Lower lobe of right lung (tissue), 2 donors: ENCODE measurements around the gene GPC1. TPM values are rescaled to one million over a fixed set of nuclear protein-coding genes. Genes with fewer than 3 reads are reported as not detected.

Experiments used
- ATAC-seq, 2 donors: fragments of 200-7000 bp; cut with Tn5 transposase; one replicate each; pipeline ENCODE4 v1.9.1; 2020 to 2022; ENCODE audit warnings: mild to moderate bottlenecking in 2 of 2, moderate library complexity in 2 of 2
- DNase-seq: peaks from one replicate; pipeline ENCODE4 v3.0.0-alpha.2; 2020
- H3K27ac ChIP-seq: fragments of 200-600 bp; one replicate; pipeline ENCODE4 v1.8.0; 2022
- H3K27me3 ChIP-seq: fragments of 200-600 bp; one replicate; pipeline ENCODE4 v1.8.0; 2022; ENCODE audit warnings: low read depth
- H3K36me3 ChIP-seq: fragments of 200-600 bp; one replicate; pipeline ENCODE4 v1.8.0; 2022; ENCODE audit warnings: mild to moderate bottlenecking
- H3K4me1 ChIP-seq: fragments of 200-600 bp; one replicate; pipeline ENCODE4 v1.8.0; 2022
- H3K4me3 ChIP-seq: fragments of 200-600 bp; one replicate; pipeline ENCODE4 v1.8.0; 2022; ENCODE audit warnings: mild to moderate bottlenecking
- H3K9me3 ChIP-seq: fragments of 200-600 bp; one replicate; pipeline ENCODE4 v1.8.0; 2022
- intact Hi-C: fragments of 100-400 bp; cut with DNase I; formaldehyde crosslinking; loops from one replicate; pipeline ENCODE4 v1.11.0; 2022
- total RNA-seq: library from RNA; stranded (reverse); fragmentation: NEBNext Ultra II Directional; extraction: Animal tissue kit (Norgen Biotek cat#: 25700); gene quantifications from one replicate; pipeline ENCODE4 v1.2.1, GENCODE V29; 2021
- TF ChIP-seq, protein P1 (sequence below): fragments of 200-600 bp; IDR thresholded peaks from one replicate; pipeline ENCODE4 v1.8.0; 2022; ENCODE audit warnings: antibody characterized with exemption, mild to moderate bottlenecking
- donor health status: DM: no; HTN: yes; CAD: no; lungs with severe emphysema.

The GPC1 gene
- total RNA-seq, 1 donor from 2014 or later = 14.7 TPM

DNA sequence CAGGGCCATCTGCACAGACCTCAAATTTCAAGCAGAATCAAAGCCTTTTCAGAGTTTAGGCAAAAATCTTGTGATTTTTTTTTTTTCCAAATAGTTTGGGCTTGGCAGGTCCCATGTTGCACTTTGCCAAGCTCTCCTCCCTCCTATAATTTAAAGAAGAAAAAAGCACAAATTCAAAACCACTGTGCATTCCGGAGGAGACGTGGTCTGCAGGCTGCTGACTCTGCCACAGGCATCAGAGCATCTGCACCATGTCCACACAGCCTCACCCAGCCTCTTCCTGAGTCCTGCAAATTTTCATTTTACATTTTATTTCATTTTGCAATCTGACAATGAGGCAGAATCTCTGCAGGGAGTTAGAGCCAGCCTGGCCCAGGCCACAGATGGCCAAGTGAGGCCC, 15.7 kb upstream of the GPC1 start:
- Histone ChIP-seq H3K4me1 (no peaks in the 10 kb centered on the region), H3K4me3 (no peak overlapping the region), H3K36me3 (no peaks in the 10 kb centered on the region), H3K9me3 (peaks cover 8% of the 10 kb centered on the region), H3K27ac (no peak overlapping the region), H3K27me3 (peaks cover 4% of the 10 kb centered on the region)
- TF ChIP-seq, protein P1, sequence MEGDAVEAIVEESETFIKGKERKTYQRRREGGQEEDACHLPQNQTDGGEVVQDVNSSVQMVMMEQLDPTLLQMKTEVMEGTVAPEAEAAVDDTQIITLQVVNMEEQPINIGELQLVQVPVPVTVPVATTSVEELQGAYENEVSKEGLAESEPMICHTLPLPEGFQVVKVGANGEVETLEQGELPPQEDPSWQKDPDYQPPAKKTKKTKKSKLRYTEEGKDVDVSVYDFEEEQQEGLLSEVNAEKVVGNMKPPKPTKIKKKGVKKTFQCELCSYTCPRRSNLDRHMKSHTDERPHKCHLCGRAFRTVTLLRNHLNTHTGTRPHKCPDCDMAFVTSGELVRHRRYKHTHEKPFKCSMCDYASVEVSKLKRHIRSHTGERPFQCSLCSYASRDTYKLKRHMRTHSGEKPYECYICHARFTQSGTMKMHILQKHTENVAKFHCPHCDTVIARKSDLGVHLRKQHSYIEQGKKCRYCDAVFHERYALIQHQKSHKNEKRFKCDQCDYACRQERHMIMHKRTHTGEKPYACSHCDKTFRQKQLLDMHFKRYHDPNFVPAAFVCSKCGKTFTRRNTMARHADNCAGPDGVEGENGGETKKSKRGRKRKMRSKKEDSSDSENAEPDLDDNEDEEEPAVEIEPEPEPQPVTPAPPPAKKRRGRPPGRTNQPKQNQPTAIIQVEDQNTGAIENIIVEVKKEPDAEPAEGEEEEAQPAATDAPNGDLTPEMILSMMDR = no peak
- ATAC-seq (no peak), DNase-seq (no peak)
- intact Hi-C loops = no loop called here

DNA sequence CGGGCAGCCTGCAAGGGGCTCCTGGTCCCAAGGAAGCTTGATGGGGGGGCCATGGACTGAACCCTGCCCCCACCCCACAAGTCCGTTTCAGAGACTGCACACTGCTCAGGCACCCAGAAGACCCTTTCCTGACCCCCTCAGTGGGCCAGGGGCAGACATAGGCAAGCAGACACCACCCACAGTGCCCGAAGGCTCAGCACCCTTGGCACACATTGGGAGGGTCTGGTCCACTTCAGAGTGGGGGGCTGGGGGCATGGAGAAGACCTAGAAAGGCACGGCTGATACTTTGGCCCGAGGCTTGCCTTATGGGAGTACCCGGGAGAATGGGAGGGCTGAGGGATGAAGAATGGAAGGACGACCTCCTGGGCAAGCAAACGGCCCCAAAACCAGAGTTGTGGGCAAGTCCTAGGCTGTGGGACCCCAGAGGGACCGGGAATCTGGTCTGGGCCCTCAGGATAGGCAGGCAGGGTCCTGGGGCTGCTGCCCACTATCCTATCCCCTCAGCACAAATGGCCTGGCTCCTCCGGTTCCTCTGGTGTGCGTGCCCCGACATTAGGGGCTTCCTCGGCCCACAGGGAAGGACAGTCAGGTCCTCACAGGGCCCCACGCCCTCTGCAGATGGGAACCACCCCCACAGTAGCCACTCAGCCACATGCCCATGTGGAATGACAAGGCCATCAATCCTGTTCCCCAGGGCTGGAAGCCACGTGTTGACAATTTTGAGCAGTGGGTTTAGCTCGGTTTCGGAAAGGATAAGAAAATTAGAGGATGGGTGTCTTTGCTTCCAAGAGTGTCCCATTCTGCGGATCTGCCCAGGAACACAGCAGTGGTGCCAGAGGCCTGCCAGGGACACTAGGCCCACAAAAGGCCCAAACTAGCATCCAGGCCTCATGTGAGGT, 15.0 kb upstream of the GPC1 start:
- intact Hi-C loops = no loop called here
- H3K27me3 ChIP-seq = peaks cover 4% of the 10 kb centered on the region
- H3K36me3 ChIP-seq = no peaks in the 10 kb centered on the region
- H3K4me1 ChIP-seq = no peaks in the 10 kb centered on the region
- no peak overlapping the region for H3K27ac ChIP-seq
- DNase-seq = no peak
- H3K4me3 ChIP-seq = no peak overlapping the region
- H3K9me3 ChIP-seq = peaks cover 8% of the 10 kb centered on the region
- ATAC-seq = no peak
- TF ChIP-seq, protein P1 = no peak

DNA sequence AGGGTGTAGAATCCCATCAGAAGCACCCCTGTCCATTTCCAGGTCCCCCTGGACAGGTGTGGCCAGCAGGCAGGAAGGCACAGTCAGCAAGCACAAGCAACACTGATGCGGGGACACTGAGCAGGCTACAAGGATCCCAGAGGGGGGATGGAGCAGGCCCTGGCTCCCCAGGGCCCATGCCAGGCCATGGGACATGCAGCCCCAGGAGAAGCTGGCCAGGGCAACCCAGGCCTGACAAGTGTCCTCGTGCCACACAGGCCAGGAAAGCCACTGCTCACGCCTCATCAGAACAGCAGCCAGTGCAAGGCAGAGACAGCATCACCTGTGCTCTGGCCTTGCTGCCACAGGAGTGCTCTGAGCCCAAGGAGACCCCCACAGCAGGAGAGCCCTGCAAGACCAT, 14.1 kb upstream of the GPC1 start:
- Histone ChIP-seq H3K4me1 (no peaks in the 10 kb centered on the region), H3K9me3 (peaks cover 8% of the 10 kb centered on the region), H3K4me3 (no peak overlapping the region), H3K36me3 (no peaks in the 10 kb centered on the region), H3K27me3 (peaks cover 4% of the 10 kb centered on the region), H3K27ac (no peak overlapping the region)
- ATAC-seq = no peak
- TF ChIP-seq, protein P1 = no peak
- no peak for DNase-seq
- intact Hi-C loops = no loop called here

DNA sequence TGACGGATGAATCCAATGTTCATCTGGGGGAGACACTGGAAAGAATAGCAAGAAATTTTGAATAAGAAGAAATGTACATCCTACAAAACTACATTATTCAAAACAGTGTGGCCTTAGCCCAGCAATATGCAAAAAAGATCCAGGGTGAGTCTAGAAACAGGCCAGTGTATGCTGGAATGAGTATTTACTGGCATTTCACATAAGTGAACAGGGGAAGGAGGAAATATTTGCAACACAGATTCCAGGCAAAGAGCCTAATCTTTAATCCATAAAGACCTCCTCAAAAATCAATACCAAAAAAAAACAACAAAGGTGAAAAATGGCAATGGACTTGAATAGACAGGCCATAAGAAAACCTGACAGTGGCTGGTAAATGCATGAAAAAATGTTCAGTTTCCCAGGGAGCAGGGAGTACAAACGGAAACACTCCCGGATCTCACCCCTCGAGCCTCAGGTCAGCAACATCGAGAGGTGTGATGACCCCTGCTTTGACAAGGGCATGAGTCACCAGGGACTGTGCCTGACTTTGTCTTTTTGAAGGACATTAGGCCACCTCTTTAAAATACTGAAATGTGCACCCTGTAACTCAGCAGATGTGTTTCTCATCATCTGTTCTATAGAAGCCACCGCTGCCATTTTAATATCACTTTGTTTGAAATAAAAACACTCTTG, 12.7 kb upstream of the GPC1 start:
- H3K4me3 ChIP-seq = no peak overlapping the region
- no peaks in the 10 kb centered on the region for H3K36me3 ChIP-seq
- H3K4me1 ChIP-seq = no peaks in the 10 kb centered on the region
- DNase-seq (no peak), ATAC-seq (no peak)
- no peak overlapping the region for H3K27ac ChIP-seq
- intact Hi-C loops = no loop called here
- peaks cover 4% of the 10 kb centered on the region for H3K27me3 ChIP-seq
- peaks cover 8% of the 10 kb centered on the region for H3K9me3 ChIP-seq
- TF ChIP-seq, protein P1 = no peak

DNA sequence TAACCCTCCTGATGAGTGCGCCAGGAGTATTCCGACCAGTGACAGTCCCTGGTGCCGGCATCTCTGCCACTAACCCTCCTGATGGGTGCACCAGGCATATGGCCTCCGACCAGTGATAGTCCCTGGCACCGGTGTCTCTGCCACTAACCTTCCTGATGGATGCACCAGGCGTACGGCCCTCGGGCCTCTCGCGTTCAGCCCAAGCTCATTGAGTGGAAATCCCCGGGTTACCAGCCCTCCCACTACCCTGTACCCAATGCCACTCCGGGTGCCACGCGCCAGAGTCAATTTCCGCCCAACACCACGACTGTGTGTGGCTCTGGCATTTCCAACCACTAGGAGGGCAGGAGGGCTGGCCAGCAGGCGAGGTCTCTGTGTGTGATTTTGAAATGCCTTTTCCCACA, 11.7 kb upstream of the GPC1 start:
- ATAC-seq = no peak
- Histone ChIP-seq H3K36me3 (no peaks in the 10 kb centered on the region), H3K4me3 (no peak overlapping the region), H3K9me3 (peaks cover 8% of the 10 kb centered on the region), H3K27me3 (peaks cover 4% of the 10 kb centered on the region), H3K4me1 (no peaks in the 10 kb centered on the region), H3K27ac (no peak overlapping the region)
- peak; percentile 37 for DNase-seq
- TF ChIP-seq, protein P1 = no peak
- intact Hi-C loops = no loop called here
